ENCODE measurements around the gene PTX4.

DNA sequence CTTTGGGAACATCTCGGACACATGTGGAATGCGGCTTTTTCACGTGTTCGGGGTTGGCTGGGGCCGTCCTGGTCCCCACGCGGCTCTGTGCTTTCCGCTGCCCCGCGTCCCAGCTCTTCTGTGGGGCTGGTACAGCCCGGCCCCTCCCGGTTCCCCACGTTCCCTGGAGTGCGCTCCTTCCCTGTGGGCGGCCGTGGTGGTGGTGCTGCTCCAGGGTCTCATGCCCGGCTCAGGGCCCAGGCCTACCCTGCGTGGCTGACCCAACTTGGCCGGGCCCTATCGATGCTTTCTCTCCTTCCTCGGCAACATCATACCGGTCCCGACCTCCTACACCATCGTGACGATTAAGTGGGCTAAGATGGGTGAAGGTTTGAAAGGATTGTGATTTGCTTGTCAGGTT lies 7.7 kb upstream of the PTX4 start:
- TF ChIP-seq, protein P1, sequence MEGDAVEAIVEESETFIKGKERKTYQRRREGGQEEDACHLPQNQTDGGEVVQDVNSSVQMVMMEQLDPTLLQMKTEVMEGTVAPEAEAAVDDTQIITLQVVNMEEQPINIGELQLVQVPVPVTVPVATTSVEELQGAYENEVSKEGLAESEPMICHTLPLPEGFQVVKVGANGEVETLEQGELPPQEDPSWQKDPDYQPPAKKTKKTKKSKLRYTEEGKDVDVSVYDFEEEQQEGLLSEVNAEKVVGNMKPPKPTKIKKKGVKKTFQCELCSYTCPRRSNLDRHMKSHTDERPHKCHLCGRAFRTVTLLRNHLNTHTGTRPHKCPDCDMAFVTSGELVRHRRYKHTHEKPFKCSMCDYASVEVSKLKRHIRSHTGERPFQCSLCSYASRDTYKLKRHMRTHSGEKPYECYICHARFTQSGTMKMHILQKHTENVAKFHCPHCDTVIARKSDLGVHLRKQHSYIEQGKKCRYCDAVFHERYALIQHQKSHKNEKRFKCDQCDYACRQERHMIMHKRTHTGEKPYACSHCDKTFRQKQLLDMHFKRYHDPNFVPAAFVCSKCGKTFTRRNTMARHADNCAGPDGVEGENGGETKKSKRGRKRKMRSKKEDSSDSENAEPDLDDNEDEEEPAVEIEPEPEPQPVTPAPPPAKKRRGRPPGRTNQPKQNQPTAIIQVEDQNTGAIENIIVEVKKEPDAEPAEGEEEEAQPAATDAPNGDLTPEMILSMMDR (IDR thresholded peaks at IDR 0.05) = no peak
- no peak for TF ChIP-seq POLR2AphosphoS5 (IDR thresholded peaks at IDR 0.05)
- no peak for TF ChIP-seq POLR2A (IDR thresholded peaks at IDR 0.05)
